GM19193 (cell line): ENCODE measurements around the gene SLC1A4.

Source experiments
- POLR2A ChIP-seq: IDR thresholded peaks from 4 replicates; pipeline ENCODE4 v1.6.1; 2011; ENCODE audit not compliant: insufficient read depth, insufficient read length; ENCODE audit errors: extremely low read depth

The SLC1A4 gene

DNA sequence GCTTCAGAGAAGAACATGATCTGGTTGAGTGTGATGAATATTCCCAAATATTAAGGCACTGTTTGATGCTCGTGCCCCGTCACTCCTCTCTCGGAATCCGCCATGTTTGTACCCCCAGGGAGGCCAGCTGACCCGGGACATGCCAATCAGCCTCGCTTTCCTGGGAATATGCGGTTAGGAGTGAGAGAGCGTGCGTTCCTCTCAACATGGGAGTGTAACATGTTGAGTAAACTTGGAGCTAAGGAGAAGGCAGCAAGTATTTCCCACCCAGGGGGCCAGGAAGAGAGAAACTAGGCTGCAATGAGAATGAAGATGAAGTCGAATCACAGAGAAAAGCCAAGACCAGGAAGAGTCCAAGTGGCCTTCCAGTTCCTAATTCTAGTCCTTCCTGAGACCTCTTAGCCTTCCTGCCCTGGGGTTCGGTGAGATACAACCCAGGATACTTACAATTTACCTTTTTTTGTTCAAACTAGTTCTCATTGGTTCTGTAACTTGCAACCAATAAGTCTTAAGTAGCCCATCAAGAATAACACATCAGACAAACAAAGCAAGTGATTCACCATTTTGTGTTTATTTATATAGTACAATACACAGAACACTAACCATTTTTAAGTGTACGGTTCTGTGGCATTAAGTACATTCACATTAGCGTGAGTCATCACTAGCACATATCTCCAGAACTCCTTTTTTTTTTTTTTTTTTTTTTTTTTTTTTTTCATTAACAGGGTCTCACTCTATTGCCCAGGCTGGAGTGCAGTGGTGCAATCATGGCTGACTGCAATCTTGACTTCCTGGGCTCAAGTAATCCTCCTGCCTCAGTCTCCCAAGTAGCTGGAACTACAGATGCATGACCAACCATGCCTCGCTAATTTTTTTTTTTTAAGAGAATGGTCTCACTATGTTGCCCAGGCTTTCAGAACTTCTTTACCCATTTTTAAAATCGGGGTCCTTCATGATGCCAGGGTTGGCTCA, 36.4 kb upstream of the SLC1A4 start:
- TF ChIP-seq POLR2A: no peak

- no peak for TF ChIP-seq POLR2A
These were observed 33.7 kb upstream of the SLC1A4 start for GRCh38 chr2:64955467-64955866.

DNA sequence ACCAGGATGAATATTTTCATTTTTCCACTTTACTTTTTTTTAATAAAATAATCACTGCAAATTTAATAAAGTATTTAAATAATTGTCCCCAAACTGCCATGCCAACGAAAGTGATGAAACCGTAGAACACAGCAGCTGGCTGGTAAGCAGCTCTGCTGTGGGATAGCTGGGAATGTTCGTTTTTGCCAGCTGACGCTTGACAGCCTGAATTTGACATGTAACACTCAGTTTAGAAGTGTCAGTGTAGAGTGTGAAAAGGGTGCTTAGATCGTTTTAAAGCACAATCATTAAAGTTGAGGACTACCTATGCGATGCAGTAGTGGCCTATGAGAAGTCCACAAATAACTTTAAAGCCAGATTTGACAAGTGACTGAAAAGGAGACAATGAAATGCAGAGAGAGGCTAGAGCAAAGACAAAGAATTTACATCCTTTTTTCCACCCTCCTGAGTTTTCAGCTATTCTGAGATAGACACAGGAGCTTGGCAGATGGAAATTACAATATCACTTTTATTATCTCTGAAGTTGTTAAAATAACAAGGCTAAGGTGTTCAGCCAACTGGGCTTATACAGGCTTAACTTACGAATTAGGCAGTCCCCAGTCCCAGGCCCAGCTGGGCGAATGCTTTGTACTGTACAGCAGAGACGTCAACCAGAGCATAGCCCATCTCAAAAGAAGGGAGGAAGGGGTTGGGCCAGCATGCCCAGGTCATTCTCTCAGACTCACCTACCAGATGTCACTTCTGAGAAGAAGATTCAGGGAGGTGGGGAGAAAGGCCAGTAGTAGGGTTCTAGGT, 31.9 kb upstream of the SLC1A4 start:
- no peak for TF ChIP-seq POLR2A

DNA sequence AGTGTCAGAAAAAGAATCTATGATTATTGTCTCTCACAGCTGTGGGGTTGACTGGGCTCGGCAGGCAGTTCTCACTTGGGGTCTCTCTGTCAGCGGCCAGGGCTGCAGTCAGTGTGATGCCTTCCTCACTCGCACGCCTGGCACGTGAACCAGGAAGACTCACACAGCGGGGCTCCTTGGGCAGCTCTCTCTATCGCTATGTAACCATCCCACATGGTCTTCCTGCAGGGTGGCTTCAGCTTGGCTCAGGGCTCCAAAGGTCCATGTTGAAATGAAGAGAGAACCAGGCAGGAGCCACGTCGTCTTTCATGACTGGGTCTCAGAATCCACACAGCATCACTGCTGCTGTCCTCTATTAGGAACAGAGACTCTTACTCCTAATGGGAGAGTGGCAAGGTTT, 30.6 kb upstream of the SLC1A4 start:
- no peak for TF ChIP-seq POLR2A

- no peak for TF ChIP-seq POLR2A
These were observed 28.4 kb upstream of the SLC1A4 start for GRCh38 chr2:64960819-64961218.

DNA sequence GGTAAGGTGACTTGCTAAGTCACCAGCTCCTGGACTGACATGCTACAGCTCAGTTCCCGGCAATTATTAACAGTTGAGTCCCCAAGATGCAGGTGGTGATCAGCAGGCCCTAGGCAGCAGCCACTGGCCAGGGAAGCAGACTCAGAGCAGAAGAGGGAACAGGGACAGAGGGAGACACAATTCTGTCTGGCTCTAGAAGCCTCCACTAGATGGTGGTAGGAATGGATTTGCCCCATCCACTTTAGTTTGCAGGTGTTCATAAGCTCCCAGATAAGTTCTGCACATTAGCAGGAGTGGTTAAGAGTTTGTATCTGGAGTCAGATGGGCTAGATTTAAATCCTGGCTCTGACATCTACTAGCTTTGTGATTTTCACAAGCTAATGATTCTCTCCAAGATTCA, 25.5 kb upstream of the SLC1A4 start:
- TF ChIP-seq POLR2A: no peak

DNA sequence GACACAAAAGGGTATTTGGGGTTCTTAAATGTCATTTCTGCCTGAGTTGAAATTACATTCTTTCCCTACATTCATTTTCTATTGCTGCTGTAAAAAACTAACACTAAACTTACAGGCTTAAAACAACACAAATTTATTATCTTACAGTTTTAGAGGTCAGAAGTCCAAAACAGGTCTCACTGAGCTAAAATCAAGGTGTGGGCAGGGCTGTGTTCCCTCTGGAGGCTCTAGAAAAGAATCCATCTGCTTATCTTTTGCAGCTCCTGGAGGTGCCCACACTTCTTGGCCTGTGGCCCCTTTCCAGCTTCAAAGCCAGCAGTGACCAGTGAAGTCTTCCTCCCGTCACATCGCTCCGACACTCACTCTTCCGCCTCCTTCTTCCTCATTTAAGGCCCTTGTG, 23.2 kb upstream of the SLC1A4 start:
- TF ChIP-seq POLR2A: no peak

DNA sequence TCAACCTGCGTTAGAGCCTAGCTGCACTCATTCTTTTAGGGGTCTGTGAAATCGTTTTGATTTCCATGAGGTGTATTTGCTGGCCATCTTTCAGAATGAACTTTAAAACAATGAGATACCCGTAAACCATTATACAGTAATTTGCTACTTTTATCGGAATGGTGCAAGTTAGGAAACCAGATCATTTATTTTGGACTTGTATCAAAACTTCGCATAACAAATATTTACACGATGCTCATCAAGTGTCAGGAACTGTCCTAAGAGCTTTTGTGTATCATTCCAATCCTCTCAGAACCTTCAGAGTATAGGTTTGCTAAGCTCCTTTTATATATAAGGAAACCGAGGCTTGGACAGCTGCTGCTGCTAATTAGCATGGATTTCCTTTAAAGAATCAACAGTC, 22.4 kb upstream of the SLC1A4 start:
- no peak for TF ChIP-seq POLR2A

DNA sequence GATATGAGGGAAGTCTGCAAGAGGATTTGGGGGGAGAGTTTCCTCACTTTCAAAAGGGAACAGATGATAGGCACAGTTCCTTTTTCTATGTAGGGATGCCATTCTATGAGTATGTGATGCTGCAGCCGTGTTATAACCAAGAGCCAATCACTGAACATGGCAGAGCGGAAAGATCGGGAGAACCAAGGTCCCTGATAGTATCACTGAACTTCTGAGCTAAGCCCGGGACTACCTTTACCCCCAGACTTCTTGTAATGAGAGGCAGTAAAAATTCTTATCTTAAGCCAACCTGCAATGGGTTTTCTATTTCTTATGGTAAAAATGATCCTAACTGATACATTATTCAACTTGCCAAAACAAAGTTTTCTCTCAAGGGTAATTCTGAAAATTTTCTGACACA, 21.6 kb upstream of the SLC1A4 start:
- no peak for TF ChIP-seq POLR2A

- TF ChIP-seq POLR2A: no peak
These were observed 18.7 kb upstream of the SLC1A4 start for GRCh38 chr2:64970495-64970894.

GRCh38 chr2:64972426-64972825, 16.8 kb upstream of the SLC1A4 start:
- TF ChIP-seq POLR2A: no peak

DNA sequence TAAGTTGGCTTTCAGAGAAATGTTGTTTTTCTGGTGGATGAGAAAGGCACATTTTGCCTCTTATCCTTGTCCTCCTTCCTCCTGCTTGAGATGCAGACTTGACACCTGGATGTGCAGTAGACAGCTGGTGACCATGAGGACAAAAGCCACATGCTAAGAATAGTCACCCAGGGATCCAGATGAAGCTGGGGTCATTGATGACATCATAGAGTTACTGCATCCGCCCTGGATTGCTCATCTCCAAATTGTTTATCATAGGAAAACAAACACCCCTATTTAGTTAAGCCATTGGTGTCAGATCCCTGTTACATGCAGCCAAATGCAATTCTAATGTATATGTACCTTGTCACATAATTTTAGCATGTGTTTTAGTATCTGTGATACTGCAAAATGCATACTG, 16.3 kb upstream of the SLC1A4 start:
- TF ChIP-seq POLR2A: no peak

- TF ChIP-seq POLR2A: no peak
These were observed 13.9 kb upstream of the SLC1A4 start for GRCh38 chr2:64975232-64975821.

GRCh38 chr2:64976276-64976675, 12.9 kb upstream of the SLC1A4 start:
- no peak for TF ChIP-seq POLR2A

- TF ChIP-seq POLR2A: no peak
These were observed 10.5 kb upstream of the SLC1A4 start for GRCh38 chr2:64978514-64979268.
